Activated CD4-positive, CD25-positive, alpha-beta regulatory T cell (primary cell): Measurements from ENCODE around the gene MSX1.

Experiments used
- DNase-seq, 4 experiments: peaks; one replicate each; lab custom pipeline; 2025; lab: John Stamatoyannopoulos, UW

Gene MSX1

GRCh38 chr4:4841156-4841555 is 18.3 kb upstream of the MSX1 start:
- no peak for DNase-seq

GRCh38 chr4:4842476-4843441 is 16.7 kb upstream of the MSX1 start:
- DNase-seq, result no peak

- no peak for DNase-seq
These were observed 15.7 kb upstream of the MSX1 start for GRCh38 chr4:4843635-4844291.

GRCh38 chr4:4845027-4845426 is 14.4 kb upstream of the MSX1 start:
- DNase-seq, result no peak

GRCh38 chr4:4847011-4847410 is 12.5 kb upstream of the MSX1 start:
- no peak for DNase-seq

GRCh38 chr4:4848540-4848939 is 10.9 kb upstream of the MSX1 start:
- DNase-seq, result no peak

GRCh38 chr4:4849106-4849505 is 10.4 kb upstream of the MSX1 start:
- no peak for DNase-seq

GRCh38 chr4:4849524-4850193 is 9.8 kb upstream of the MSX1 start:
- no peak for DNase-seq

- no peak for DNase-seq
These were observed 8.4 kb upstream of the MSX1 start for GRCh38 chr4:4851081-4851480.

GRCh38 chr4:4851906-4852305 is 7.6 kb upstream of the MSX1 start:
- DNase-seq, result no peak

- DNase-seq, result no peak
These were observed 6.7 kb upstream of the MSX1 start for GRCh38 chr4:4852591-4853362.

- DNase-seq, result no peak
These were observed 6.1 kb upstream of the MSX1 start for GRCh38 chr4:4853371-4853823.

GRCh38 chr4:4853921-4854648 is 5.4 kb upstream of the MSX1 start:
- DNase-seq, result no peak

GRCh38 chr4:4854649-4855295 is 4.7 kb upstream of the MSX1 start:
- no peak for DNase-seq

- DNase-seq, result no peak
These were observed 4.0 kb upstream of the MSX1 start for GRCh38 chr4:4855301-4856070.

GRCh38 chr4:4856071-4857000 is 3.1 kb upstream of the MSX1 start:
- DNase-seq, result no peak

- no peak for DNase-seq
These were observed 2.3 kb upstream of the MSX1 start for GRCh38 chr4:4857001-4857808.
